NCI-H2107 treated with DMSO at 0.1 percent for 48 hours (cell line): ENCODE results near the gene MLST8.

Source experiments
- DNase-seq: peaks from one replicate; lab custom pipeline; 2025; ENCODE audit not compliant: unreplicated experiment; lab: John Stamatoyannopoulos, UW

The MLST8 gene

DNA sequence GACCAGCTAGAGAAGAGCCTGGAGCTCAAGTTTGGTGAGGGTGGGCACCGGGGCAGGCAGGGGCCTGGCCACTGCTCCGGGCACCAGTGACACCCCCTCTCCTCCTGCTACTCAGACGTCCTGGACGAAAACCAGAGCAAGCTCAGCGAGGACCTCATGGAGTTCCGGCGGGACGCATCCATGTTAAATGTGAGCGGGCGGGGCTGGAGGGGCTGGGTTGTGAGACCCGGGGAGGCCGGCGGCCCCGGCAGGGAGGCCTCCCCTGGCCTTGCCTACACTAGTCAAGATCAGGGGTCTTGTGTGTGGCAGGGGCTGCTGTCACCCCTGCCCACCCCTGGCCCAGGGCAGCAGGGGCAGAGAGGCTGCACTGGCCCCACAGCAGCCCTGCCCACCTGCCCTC lies 31.9 kb upstream of the MLST8 start:
- no peak for DNase-seq

DNA sequence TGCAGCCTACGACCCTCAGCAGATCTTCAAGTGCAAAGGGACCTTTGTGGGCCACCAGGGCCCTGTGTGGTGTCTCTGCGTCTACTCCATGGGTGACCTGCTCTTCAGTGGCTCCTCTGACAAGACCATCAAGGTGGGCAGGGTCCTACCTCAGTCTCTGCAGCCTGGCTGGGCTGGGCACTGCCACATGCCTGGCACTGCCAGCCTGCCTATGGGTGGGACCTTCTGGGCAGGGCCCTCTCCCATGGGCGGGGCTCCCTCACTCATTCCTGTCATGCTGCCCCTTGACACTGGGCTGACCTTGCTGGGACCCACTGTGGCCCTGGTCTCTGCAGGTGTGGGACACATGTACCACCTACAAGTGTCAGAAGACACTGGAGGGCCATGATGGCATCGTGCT lies 31.3 kb upstream of the MLST8 start:
- DNase-seq: no peak

- DNase-seq: no peak
These were observed 30.7 kb upstream of the MLST8 start for GRCh38 chr16:2174396-2175131.

GRCh38 chr16:2175454-2175853 lies 29.8 kb upstream of the MLST8 start:
- no peak for DNase-seq

- DNase-seq: no peak
These were observed 29.2 kb upstream of the MLST8 start for GRCh38 chr16:2176047-2176446.

DNA sequence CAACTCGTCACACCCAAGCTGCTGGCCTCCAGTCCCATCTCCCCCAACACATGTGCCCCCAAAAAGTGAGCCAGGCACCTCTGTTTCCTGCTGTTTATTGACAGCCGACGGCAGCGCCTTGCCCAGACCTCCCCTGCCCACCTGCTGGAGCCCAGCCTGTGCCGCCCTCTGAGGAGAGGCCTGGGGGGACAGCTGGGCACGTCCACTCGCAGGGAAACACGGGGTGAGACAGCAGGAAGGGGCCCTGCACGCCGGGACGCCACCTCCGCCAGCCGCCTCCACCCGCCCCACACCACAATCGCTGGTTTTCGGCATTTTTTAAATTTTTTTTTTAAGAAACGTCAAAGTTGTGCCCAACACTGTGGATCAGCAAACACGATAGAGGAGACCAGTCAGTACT lies 28.2 kb upstream of the MLST8 start:
- no peak for DNase-seq

DNA sequence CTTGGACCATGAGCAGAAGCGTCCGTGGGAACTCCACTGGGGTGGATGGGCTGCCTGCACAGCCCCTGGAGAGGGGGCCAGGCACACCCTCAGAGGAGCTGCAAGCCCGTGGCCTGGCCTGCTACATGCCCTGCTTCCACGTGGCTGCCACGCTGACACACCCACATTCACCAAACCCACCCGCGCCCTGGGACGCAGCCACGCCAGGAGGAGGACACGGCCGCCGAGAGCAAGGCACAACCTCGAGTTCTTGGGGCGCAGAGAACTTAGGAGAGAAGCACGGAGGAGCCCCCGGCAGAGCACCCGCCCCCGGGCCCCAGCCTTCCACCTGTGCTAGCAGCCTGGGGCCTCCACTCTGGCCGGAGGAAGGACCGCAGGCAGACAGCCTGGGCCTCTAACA lies 27.7 kb upstream of the MLST8 start:
- DNase-seq: no peak

GRCh38 chr16:2178321-2179106 lies 26.7 kb upstream of the MLST8 start:
- no peak for DNase-seq

GRCh38 chr16:2179107-2179501 lies 26.1 kb upstream of the MLST8 start:
- no peak for DNase-seq

DNA sequence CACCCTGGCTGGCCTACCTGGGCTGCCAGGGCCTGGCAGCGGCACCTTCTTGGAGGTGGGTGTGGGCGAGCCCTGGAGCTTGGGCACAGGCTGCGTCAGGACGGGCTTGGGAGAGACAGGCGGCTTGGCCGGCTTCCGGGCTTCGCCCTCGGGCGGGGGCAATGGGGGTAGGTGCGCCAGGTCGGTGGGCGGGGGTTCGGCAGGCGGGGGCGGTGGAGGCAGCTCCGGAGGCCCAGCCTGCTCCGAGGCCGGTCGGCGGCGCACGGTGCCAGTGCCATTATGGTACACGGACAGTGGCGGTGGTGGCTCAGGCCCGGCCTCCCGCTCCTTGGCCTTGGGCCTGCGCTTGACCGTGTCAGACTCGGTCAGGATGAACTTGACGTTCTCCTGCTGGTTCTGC lies 25.7 kb upstream of the MLST8 start:
- no peak for DNase-seq

GRCh38 chr16:2180461-2180860 lies 24.8 kb upstream of the MLST8 start:
- DNase-seq: no peak

GRCh38 chr16:2180962-2181923 lies 24.0 kb upstream of the MLST8 start:
- no peak for DNase-seq

DNA sequence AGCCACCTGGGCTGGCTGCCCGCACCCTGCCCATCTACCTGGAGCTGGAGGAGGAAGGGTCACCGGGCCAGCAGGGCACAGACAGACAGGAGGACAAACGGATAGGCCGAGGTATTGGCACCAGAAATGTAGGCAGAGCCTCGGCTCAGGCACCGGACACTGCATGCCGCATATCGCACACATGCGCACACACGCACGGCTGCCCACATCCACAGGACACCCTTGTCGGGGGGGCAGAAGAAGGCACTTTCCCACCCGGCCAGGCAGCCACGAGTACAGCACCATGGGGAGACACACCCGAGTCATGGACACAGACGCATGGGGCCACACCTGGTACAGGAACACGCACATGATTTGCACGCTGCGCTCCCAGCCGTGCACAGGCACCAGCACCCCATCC lies 23.3 kb upstream of the MLST8 start:
- DNase-seq: no peak

- no peak for DNase-seq
These were observed 21.6 kb upstream of the MLST8 start for GRCh38 chr16:2183671-2184070.

GRCh38 chr16:2184346-2184745 lies 20.9 kb upstream of the MLST8 start:
- DNase-seq: no peak

DNA sequence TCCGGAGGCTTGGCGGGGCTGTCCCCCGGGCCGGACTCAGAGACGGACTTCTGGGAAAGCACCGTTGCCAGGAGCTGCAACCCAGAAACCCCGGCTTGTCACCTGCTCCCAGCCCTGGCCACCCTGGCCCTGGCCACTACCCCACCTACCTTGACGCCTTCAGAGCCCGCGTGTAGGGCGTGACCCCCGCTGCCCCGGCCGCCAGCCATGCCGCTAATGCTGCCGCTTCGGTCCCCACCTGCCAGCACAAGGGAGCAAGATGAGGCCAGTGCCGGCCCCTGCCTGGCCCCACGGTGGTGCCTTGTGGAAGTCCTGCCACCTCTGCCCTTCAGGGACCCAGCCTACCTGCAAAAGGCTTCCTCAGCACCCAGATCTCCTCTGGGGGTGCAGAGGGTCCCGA lies 20.3 kb upstream of the MLST8 start:
- no peak for DNase-seq

- no peak for DNase-seq
These were observed 19.2 kb upstream of the MLST8 start for GRCh38 chr16:2186064-2186463.

GRCh38 chr16:2186505-2186904 lies 18.7 kb upstream of the MLST8 start:
- DNase-seq: no peak

DNA sequence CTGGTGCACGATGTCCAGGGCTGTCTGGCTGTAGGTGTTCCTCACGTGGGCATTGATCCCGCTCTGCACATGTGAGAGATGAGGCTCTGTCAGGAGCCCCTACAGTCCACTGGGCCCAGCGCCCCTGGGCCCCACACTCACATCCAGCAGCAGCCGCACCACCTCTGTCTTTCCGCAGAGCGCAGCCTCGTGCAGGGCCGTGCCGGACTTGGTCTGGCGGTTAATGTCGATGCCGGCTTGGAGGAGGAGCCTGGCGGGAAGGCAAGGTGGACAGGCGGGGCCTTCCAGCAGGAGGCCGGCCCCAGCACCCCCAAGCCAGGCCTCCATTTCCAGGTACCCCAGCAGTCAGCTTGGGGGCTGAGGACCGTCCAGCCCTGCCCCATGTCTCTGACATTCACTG lies 18.0 kb upstream of the MLST8 start:
- no peak for DNase-seq

- DNase-seq: no peak
These were observed 16.9 kb upstream of the MLST8 start for GRCh38 chr16:2188395-2188794.

- DNase-seq: no peak
These were observed 15.9 kb upstream of the MLST8 start for GRCh38 chr16:2189252-2189893.
